Measurements from ENCODE around the gene KCNV2.

GRCh38 chr9:2688636-2689035 is 28.7 kb upstream of the KCNV2 start:
- TF ChIP-seq EZH2 (IDR thresholded peaks at IDR 0.05) (no peak), POLR2AphosphoS5 (IDR thresholded peaks at IDR 0.05; ENCODE audit: borderline replicate concordance, low read depth, low read length) (no peak), FOXP2 (optimal IDR thresholded peaks at IDR 0.05; ENCODE audit: control extremely low read depth, extremely low read length, insufficient read depth) (no peak)

All from SK-N-MC (cell line).